HUES64 (cell line): Measurements from ENCODE around the gene CYB5B.

ENCODE experiments used
- H3K27ac ChIP-seq: 2 replicates; pipeline ENCODE4 v1.7.0; 2013; ENCODE audit warnings: low read depth, low read length, inconsistent platforms
- H3K27me3 ChIP-seq: 2 replicates; pipeline ENCODE4 v1.6.1; 2013; ENCODE audit warnings: mild to moderate bottlenecking, low read length; ENCODE audit not compliant: insufficient read depth
- H3K36me3 ChIP-seq: 2 replicates; pipeline ENCODE4 v1.6.1; 2013; ENCODE audit warnings: mild to moderate bottlenecking, low read length; ENCODE audit not compliant: insufficient read depth
- H3K4me1 ChIP-seq: 2 replicates; pipeline ENCODE4 v1.6.1; 2013; ENCODE audit warnings: mild to moderate bottlenecking, low read length, moderate library complexity; ENCODE audit not compliant: insufficient read depth
- H3K4me3 ChIP-seq: 2 replicates; pipeline ENCODE4 v1.5.1; 2013; ENCODE audit warnings: mild to moderate bottlenecking, low read length, moderate library complexity
- H3K9ac ChIP-seq: 2 replicates; pipeline ENCODE4 v1.6.1; 2013; ENCODE audit warnings: mild to moderate bottlenecking, low read depth, low read length
- H3K9me3 ChIP-seq: 2 replicates; pipeline ENCODE4 v1.6.1; 2013; ENCODE audit warnings: low read depth, low read length; ENCODE audit not compliant: insufficient read depth
- WGBS: fragments of 150-250, 120-280 bp; methylation state at CpG from one replicate; pipeline ENCODE4 v1.1.7; 2013; ENCODE audit warnings: missing lambda C conversion rate; 5-methylcytosine and 5-hydroxymethylcytosine counted together

Gene CYB5B

GRCh38 chr16:69490707-69491324 lies 66.4 kb downstream of the CYB5B start:
- H3K27ac ChIP-seq: no peak overlapping the region
- H3K4me1 ChIP-seq: no peaks in the 10 kb centered on the region
- H3K4me3 ChIP-seq: no peak overlapping the region
- no peak overlapping the region for H3K9ac ChIP-seq
- no peaks in the 10 kb centered on the region for H3K27me3 ChIP-seq
- H3K36me3 ChIP-seq: no peaks in the 10 kb centered on the region
- H3K9me3 ChIP-seq: no peaks in the 10 kb centered on the region
- 96% methylated on average over 9 of the region's 9 CpGs for WGBS

- no peak overlapping the region for H3K27ac ChIP-seq
- H3K9me3 ChIP-seq: no peaks in the 10 kb centered on the region
- no peak overlapping the region for H3K9ac ChIP-seq
- no peaks in the 10 kb centered on the region for H3K4me1 ChIP-seq
- H3K36me3 ChIP-seq: no peaks in the 10 kb centered on the region
- WGBS: 72% methylated on average over 4 of the region's 4 CpGs
- no peaks in the 10 kb centered on the region for H3K27me3 ChIP-seq
- H3K4me3 ChIP-seq: no peak overlapping the region
Measured at GRCh38 chr16:69494991-69495392, 70.6 kb downstream of the CYB5B start.

DNA sequence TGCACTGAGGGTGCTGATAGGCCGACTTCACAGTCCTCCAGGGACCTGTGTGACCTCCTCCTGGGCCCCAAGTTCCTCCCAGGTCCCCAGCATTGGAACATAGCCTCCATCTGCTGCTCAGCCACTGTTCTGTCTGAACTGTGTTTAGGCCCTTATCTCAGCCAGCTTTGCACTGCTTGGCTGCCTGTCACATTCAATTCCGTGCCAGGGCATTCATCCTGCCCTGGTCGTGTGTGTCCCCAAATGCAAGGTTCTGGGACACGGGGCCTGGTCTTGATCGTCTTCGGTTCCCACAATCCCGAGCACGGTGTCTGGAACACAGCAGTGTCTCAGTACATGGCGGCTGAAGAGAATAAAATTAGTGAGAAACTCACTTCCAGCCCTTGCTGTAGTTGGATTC lies 71.4 kb downstream of the CYB5B start:
- no peak overlapping the region for H3K4me3 ChIP-seq
- WGBS: 94% methylated on average over 9 of the region's 9 CpGs
- H3K27me3 ChIP-seq: no peaks in the 10 kb centered on the region
- H3K9me3 ChIP-seq: no peaks in the 10 kb centered on the region
- H3K27ac ChIP-seq: no peak overlapping the region
- H3K4me1 ChIP-seq: no peaks in the 10 kb centered on the region
- no peaks in the 10 kb centered on the region for H3K36me3 ChIP-seq
- H3K9ac ChIP-seq: no peak overlapping the region

DNA sequence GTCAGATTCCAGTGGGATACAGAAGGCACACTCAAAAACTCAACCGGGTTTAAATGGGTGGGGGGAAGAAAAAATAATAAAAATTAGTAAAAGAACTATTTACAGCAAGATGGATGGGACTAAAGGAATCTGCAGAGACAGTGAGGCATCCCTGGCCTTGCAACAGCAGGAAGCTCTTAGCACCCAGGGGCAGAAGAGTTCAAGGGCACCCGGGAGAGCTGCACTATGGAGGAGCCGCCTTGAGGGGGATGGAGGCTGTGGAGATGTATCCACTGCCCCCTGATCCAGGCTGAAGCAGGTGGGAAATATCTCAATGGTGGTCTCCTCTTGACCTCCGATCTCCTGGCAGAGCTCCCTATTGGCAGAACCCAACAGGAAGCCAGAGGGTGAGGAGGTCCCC lies 72.0 kb downstream of the CYB5B start:
- Histone ChIP-seq H3K36me3 (no peaks in the 10 kb centered on the region), H3K9me3 (no peaks in the 10 kb centered on the region), H3K9ac (no peak overlapping the region), H3K4me3 (no peak overlapping the region), H3K4me1 (no peaks in the 10 kb centered on the region), H3K27ac (no peak overlapping the region), H3K27me3 (no peaks in the 10 kb centered on the region)
- WGBS: 96% methylated on average over 4 of the region's 4 CpGs

GRCh38 chr16:69496896-69497295 lies 72.5 kb downstream of the CYB5B start:
- H3K4me3 ChIP-seq: no peak overlapping the region
- WGBS: 100% methylated on average over 4 of the region's 5 CpGs
- no peaks in the 10 kb centered on the region for H3K9me3 ChIP-seq

GRCh38 chr16:69497876-69498596 lies 73.6 kb downstream of the CYB5B start:
- Histone ChIP-seq H3K9me3 (no peaks in the 10 kb centered on the region), H3K4me1 (no peaks in the 10 kb centered on the region), H3K4me3 (no peak overlapping the region), H3K27ac (no peak overlapping the region), H3K27me3 (no peaks in the 10 kb centered on the region), H3K9ac (no peak overlapping the region), H3K36me3 (no peaks in the 10 kb centered on the region)
- 84% methylated on average over 16 of the region's 16 CpGs for WGBS

More at GRCh38 chr16:69496896-69497295, 72.5 kb downstream of the CYB5B start:
- Histone ChIP-seq H3K4me1 (no peaks in the 10 kb centered on the region), H3K36me3 (no peaks in the 10 kb centered on the region), H3K27me3 (no peaks in the 10 kb centered on the region), H3K9ac (no peak overlapping the region), H3K27ac (no peak overlapping the region)

- Histone ChIP-seq H3K27me3 (no peaks in the 10 kb centered on the region), H3K9ac (no peak overlapping the region), H3K4me1 (no peaks in the 10 kb centered on the region), H3K27ac (no peak overlapping the region), H3K36me3 (no peaks in the 10 kb centered on the region), H3K4me3 (no peak overlapping the region), H3K9me3 (no peaks in the 10 kb centered on the region)
- 93% methylated on average over 5 of the region's 5 CpGs for WGBS
Measured at GRCh38 chr16:69498926-69499325, 74.5 kb downstream of the CYB5B start.

GRCh38 chr16:69499541-69500230 lies 75.3 kb downstream of the CYB5B start:
- WGBS: 89% methylated on average over 11 of the region's 11 CpGs

GRCh38 chr16:69500496-69500895 lies 76.1 kb downstream of the CYB5B start:
- H3K4me1 ChIP-seq: no peaks in the 10 kb centered on the region
- H3K4me3 ChIP-seq: no peak overlapping the region
- no peaks in the 10 kb centered on the region for H3K9me3 ChIP-seq
- H3K9ac ChIP-seq: no peak overlapping the region
- H3K27me3 ChIP-seq: no peaks in the 10 kb centered on the region
- 96% methylated on average over 4 of the region's 4 CpGs for WGBS
- H3K36me3 ChIP-seq: no peaks in the 10 kb centered on the region
- H3K27ac ChIP-seq: no peak overlapping the region

More at GRCh38 chr16:69499541-69500230, 75.3 kb downstream of the CYB5B start:
- H3K36me3 ChIP-seq: no peaks in the 10 kb centered on the region
- no peak overlapping the region for H3K4me3 ChIP-seq
- no peaks in the 10 kb centered on the region for H3K4me1 ChIP-seq
- H3K9me3 ChIP-seq: no peaks in the 10 kb centered on the region
- H3K27me3 ChIP-seq: no peaks in the 10 kb centered on the region
- H3K9ac ChIP-seq: no peak overlapping the region
- H3K27ac ChIP-seq: no peak overlapping the region

DNA sequence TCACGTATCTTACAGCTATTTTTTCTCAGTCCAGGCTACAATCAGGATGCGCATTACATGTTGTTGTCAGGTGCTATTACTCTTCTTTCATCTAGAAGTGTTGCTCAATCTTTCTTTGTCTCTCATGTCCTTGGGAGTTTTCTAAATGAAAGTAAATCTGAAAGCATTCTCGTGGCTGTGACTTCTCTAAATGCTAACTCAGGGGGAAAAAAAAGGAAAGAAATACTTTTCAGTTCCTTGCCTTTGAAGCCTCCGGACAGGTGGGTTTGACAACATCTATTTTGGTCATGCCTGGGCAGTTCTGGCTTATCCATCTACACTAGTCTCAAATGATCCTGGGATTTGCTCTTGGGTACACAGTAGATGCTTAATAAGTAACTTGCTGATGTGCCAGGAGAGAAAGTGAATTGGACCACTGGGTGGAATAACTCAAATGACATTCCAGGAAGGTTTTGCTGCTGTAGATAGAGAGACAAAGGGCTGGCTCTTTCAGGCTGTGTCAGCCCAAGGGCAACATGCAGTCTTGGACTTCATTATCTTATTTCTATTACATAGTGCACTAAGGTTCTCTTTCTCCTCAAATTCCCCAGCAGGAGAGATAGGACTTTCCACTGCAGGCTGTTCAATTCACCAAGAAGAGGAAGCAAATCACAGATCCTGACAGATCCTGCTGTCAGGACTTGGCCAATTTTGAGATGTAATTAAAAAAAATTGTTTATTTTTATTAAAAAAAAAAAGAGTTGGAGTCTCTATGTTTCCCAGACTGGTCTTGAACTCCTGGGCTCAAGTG lies 77.7 kb downstream of the CYB5B start:
- H3K27ac ChIP-seq: no peak overlapping the region
- no peaks in the 10 kb centered on the region for H3K36me3 ChIP-seq
- no peak overlapping the region for H3K4me3 ChIP-seq
- H3K27me3 ChIP-seq: no peaks in the 10 kb centered on the region
- H3K4me1 ChIP-seq: no peaks in the 10 kb centered on the region
- H3K9me3 ChIP-seq: no peaks in the 10 kb centered on the region
- no peak overlapping the region for H3K9ac ChIP-seq
- 82% methylated on average over 3 of the region's 4 CpGs for WGBS

- Histone ChIP-seq H3K9ac (no peak overlapping the region), H3K27ac (no peak overlapping the region), H3K4me3 (no peak overlapping the region), H3K27me3 (no peaks in the 10 kb centered on the region), H3K9me3 (no peaks in the 10 kb centered on the region), H3K4me1 (no peaks in the 10 kb centered on the region), H3K36me3 (no peaks in the 10 kb centered on the region)
- WGBS: 94% methylated on average over 4 of the region's 4 CpGs
Measured at GRCh38 chr16:69503244-69503643, 78.8 kb downstream of the CYB5B start.
